Calu3 (cell line): ENCODE results near the gene F2RL1. TPM values are rescaled to one million over a fixed set of nuclear protein-coding genes. Genes with fewer than 3 reads are reported as not detected.
"Not testable (repeated sequence)": the region's sequence is repeated elsewhere in the genome, so short reads cannot be mapped to it uniquely, and the experiment has no call there.

Source experiments
- BruUV-seq: library from RNA; stranded (reverse); fragments of 400-500 nt; replicated peaks from 2 replicates; lab custom pipeline; 2021; lab: Mats Ljungman, UMichigan
- CTCF ChIA-PET: fragments of 300-600 bp; sonication (Branson Sonifier 250); formaldehyde crosslinking; loops from one replicate; lab custom pipeline; 2022; ENCODE audit warnings: antibody characterized with exemption; lab: Charles Lee
- DNase-seq: peaks from one replicate; pipeline ENCODE4 v3.0.0; 2022
- H3K27ac Mint-ChIP-seq: one replicate; pipeline ENCODE4 v1.8.0; 2022; ENCODE audit warnings: mixed read lengths; ENCODE audit not compliant: unreplicated experiment
- H3K27me3 Mint-ChIP-seq: one replicate; pipeline ENCODE4 v1.8.0; 2022; ENCODE audit warnings: mixed read lengths; ENCODE audit not compliant: unreplicated experiment
- H3K36me3 Mint-ChIP-seq: one replicate; pipeline ENCODE4 v1.8.0; 2022; ENCODE audit warnings: mild to moderate bottlenecking, moderate library complexity, mixed read lengths; ENCODE audit not compliant: insufficient read depth, unreplicated experiment
- H3K4me1 Mint-ChIP-seq: one replicate; pipeline ENCODE4 v1.8.0; 2022; ENCODE audit warnings: mild to moderate bottlenecking, low read depth, mixed read lengths; ENCODE audit not compliant: unreplicated experiment
- H3K4me3 Mint-ChIP-seq: one replicate; pipeline ENCODE4 v1.8.0; 2022; ENCODE audit warnings: mild to moderate bottlenecking, low read depth, moderate library complexity, mixed read lengths; ENCODE audit not compliant: unreplicated experiment
- H3K9me3 Mint-ChIP-seq: one replicate; pipeline ENCODE4 v1.8.0; 2022; ENCODE audit warnings: low read depth, mixed read lengths; ENCODE audit not compliant: unreplicated experiment
- CTCF ChIP-seq: fragments of 200-600 bp; IDR thresholded peaks from one replicate; pipeline ENCODE4 v1.8.0; 2022; ENCODE audit warnings: antibody characterized with exemption; ENCODE audit not compliant: unreplicated experiment
- intact Hi-C: fragments of 100-400 bp; cut with micrococcal nuclease; formaldehyde crosslinking; loops from one replicate; pipeline ENCODE4 v1.10.0; 2022; ENCODE audit not compliant: unreplicated experiment
- total RNA-seq: library from RNA; stranded (reverse); gene quantifications from 2 replicates; pipeline ENCODE4 v1.2.3, GENCODE V29; 2022

F2RL1 gene
- total RNA-seq, 1 experiment from 2014 or later: 122 TPM

- intact Hi-C loops: no loop called here
- no peak for DNase-seq
- no peaks in the 10 kb centered on the region for H3K9me3 Mint-ChIP-seq
- CTCF ChIA-PET: interaction anchor here (0.8 to 1.1 kb wide), 2 partner anchors 10 to 53 kb away, joined by 3 to 4 read pairs; no protein-coding TSS in a partner anchor
- H3K27me3 Mint-ChIP-seq: no peaks in the 10 kb centered on the region
- H3K4me1 Mint-ChIP-seq: peaks cover 31% of the 10 kb centered on the region
- no peak overlapping the region for H3K4me3 Mint-ChIP-seq
- peaks cover 4% of the 10 kb centered on the region for H3K36me3 Mint-ChIP-seq
- TF ChIP-seq CTCF: no peak
- no TSS peak for BruUV-seq
- H3K27ac Mint-ChIP-seq: no peak overlapping the region
Observed at GRCh38 chr5:76811214-76811613, 7.6 kb upstream of the F2RL1 start.

GRCh38 chr5:76812209-76812608, 6.6 kb upstream of the F2RL1 start:
- DNase-seq, BruUV-seq, H3K9me3 Mint-ChIP-seq, CTCF ChIA-PET, H3K27me3 Mint-ChIP-seq, H3K4me3 Mint-ChIP-seq, intact Hi-C loops, H3K36me3 Mint-ChIP-seq, H3K27ac Mint-ChIP-seq: not testable (repeated sequence)
- peaks cover 25% of the 10 kb centered on the region for H3K4me1 Mint-ChIP-seq

- Mint-ChIP-seq H3K36me3 (peaks cover 11% of the 10 kb centered on the region), H3K4me3 (no peak overlapping the region), H3K4me1 (peaks cover 18% of the 10 kb centered on the region), H3K27ac (no peak overlapping the region), H3K9me3 (no peaks in the 10 kb centered on the region), H3K27me3 (no peaks in the 10 kb centered on the region)
- DNase-seq: no peak
- CTCF ChIA-PET: no interaction called here
- no TSS peak for BruUV-seq
- no peak for TF ChIP-seq CTCF
- intact Hi-C loops: no loop called here
Observed at GRCh38 chr5:76813982-76814562, 4.8 kb upstream of the F2RL1 start.

GRCh38 chr5:76816110-76816831, 2.6 kb upstream of the F2RL1 start:
- intact Hi-C loops: no loop called here
- CTCF ChIA-PET: interaction anchor here (0.9 to 1.2 kb wide), 4 partner anchors 9 to 26 kb away, joined by 3 to 6 read pairs (median 4); no protein-coding TSS in a partner anchor
- no peak for DNase-seq
- no peak for TF ChIP-seq CTCF
- peaks cover 33% of the 10 kb centered on the region for H3K36me3 Mint-ChIP-seq
- H3K4me3 Mint-ChIP-seq: no peak overlapping the region
- peaks cover 18% of the 10 kb centered on the region for H3K4me1 Mint-ChIP-seq
- H3K27me3 Mint-ChIP-seq: no peaks in the 10 kb centered on the region
- no peak overlapping the region for H3K27ac Mint-ChIP-seq
- BruUV-seq: no TSS peak
- H3K9me3 Mint-ChIP-seq: no peaks in the 10 kb centered on the region
